Activated CD4-positive, alpha-beta T cell treated with anti-CD3 and anti-CD28 coated beads, Interleukin-2, amount 50 U/mL, for 16 hours (primary cell): ENCODE measurements around the gene SPHKAP.
A peak's percentile ranks its signal among the peaks of the same experiment; 100 is the strongest.
"Not testable (repeated sequence)": the region's sequence is repeated elsewhere in the genome, so short reads cannot be mapped to it uniquely, and the experiment has no call there.

Experiments
- DNase-seq: peaks from one replicate; pipeline ENCODE4 v3.0.0-alpha.2; 2020

SPHKAP gene

DNA sequence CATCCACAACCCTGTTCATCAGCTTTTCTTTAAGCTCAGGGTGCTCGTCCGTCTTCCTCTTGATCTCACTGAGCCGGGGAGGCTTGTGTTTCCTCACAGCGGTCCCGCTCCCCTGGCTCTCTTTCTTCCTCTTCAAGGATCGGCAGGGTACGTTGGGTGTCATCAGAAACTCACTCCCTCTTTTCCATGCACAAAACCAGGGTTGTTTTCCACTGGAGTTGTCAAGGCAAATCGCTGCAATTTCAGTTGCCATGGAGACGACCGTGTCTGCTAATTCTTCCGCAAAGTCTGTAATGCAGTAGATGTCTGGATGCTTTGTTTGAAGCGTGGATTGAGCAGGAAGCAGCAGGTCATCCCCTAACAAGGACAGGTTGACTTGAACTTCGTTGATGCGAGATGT, 163.7 kb downstream of the SPHKAP start:
- no peak for DNase-seq

DNA sequence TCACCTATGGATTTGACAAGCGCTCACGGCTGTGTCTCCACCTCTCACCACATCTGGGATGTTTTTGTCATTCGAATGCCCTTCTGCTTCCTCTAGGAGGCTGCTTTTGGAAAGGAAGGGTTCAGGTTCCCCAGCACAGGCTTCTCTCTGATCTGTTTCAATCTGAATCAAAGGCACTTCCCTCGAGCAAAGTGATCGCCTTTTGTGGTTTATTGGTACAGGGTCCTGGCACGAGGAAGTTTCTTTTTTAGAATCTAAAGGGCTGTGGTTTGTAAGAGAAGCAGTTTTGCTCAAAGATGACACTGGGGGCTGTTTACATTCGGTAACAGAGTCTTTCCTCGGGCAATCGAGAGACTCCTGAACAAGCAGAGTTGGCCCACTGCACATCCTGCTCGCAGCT, 165.1 kb downstream of the SPHKAP start:
- DNase-seq: peak; percentile 51

DNA sequence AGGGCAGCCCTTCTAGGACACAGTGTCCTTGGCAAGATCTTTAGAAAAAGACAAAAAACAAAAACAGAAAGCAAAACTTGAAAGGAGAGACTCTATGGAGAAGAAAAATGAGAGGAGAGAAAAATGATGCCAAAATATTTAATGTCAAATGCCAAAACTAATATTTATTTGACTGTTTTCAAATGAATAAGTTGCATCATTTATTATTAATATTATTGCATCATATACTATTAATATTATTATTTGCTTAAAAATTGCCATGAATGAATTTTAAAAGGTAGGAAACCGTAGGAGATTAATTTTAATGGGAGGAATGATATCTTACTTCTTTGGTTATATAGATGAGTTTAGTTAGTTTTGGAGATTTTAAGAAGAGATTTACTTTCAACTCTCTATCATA, 165.7 kb downstream of the SPHKAP start:
- DNase-seq: no peak

DNA sequence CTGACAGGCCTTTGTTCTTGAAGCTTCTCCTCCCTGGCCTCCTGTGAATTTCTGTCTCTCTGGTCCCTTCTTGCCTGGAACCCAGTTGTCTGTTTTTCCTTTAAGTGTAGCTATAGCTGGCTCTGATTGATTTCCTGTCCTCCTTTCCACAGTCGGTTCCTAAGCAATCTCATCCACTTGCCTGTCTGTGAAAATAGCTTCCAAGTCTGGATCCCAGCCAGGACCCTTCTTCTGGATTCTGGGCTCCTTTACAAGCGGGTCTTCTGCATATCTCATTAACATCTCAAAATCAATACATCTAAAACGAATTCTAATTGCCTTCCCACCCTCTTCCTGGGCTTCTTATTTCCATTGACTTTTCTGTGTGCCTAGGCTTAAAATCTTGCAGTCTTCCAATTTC, 185.1 kb downstream of the SPHKAP start:
- no peak for DNase-seq

DNA sequence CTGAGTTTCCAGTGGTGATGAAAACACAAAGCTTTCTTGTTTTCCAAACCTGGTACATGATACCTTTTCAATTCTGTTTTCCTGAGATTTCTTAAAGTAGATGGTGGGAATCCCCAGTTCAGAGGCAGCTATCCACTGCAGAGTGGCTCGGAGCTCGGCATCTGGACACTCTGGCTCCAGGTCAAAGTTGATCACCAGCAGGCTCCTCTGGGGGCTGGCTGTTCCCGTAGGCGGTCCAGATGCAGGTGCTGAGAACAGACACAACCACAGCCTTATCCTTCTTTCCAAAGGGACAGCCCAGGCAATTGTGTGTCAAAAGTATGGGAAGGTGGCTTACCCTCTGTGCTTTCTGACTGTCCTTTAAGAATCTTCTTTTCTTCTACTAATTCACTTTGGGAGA, 190.6 kb downstream of the SPHKAP start:
- no peak for DNase-seq

DNA sequence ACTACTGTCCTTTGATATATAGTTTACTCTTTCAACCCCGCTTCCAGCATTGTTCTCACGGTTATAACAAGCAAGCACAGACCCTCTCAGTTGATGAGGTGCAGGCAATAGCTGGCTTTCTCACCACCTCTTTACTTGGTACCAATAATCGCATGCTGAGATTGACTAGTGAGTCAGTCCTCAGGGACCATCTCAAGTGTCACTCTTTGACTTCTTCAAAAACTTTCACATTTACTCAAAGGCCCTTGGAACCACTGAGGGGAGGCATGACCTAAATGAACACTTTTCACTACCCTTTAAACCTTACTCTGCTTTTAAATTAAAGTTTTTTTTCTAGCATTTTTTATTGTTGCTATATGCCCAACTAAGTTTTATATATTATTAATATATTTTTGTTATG, 208.2 kb downstream of the SPHKAP start:
- no peak for DNase-seq

DNA sequence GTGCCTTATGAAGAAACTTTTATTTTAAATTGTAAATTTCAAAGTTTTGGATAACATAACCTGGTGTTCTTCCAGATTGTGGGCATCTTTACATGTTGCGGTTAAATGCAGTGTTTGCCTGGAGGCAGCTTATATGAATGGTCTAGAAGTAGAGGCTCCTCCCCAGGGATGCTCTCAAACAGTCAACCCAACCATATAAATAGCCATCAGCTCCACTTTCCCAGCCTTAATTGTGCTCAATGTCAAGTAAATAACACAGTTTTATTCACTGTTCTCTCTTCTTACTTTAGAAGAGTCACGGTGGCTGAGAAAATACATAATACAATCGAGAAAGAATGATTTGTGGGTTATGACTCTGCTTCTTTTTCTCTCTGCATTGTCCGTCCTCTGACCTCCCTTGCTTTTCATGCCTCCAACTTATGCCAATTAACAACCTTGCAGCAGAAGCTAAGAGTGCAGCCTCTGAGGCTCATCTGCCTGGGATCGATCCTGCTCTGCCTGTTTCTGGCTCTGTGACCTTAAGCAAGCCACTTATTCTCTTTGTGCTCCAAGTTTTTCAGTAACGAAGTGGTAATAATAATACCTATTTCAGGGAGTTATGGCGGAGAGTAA, 209.8 kb downstream of the SPHKAP start:
- no peak for DNase-seq

DNA sequence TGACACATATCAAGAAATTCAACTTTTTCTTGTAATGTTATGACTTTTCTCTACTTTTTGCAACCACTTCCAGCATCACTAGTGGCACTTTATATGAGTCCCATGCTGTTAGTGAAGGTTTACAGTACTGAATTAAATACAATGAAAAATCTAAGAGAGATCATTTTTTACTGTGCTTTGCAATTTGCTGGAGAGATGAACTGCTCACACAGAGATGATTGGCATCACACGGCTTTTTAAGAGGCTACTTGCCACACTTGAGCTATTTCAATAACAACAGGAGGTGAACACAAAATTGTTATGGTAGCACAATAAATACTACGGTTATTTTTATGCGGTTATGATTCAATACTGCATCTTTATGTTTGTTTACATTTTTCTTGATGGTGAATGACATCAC, 221.2 kb downstream of the SPHKAP start:
- no peak for DNase-seq

DNA sequence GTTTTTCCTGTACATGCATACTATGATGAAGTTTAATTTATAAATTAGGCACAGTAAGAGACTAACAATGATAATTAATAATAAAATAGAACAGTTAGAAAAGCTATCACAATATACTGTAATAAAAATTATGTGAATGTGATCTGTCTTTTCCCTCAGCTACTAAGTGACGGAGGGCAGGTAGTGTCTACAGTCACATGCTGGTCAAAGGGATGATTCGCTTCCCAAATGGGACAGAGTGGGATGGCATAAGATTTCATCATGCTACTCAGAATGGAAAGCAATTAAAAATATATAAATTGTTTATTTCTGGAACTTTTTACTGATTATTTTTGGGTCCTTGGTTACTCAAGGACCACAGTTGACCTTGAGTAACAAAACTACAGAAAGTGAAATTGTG, 238.5 kb downstream of the SPHKAP start:
- DNase-seq: no peak

DNA sequence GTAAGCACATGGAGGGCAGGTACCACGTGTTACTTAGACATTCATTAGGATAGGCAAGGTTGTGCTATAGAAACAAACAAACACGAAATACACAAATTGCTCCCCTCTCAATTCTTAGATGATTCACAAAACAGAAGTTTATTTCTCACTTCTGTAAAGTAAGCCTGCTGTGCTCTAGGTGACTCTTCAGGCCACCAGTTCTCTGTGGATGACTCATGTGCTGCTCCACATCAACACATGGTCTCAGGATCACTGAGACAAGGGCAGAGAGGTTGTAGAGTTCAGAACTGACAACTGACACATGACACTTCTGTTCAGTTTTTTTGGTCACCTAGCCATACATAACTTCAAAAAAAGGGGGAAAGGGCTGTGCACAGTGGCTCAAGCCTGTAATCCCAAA, 239.5 kb downstream of the SPHKAP start:
- no peak for DNase-seq

DNA sequence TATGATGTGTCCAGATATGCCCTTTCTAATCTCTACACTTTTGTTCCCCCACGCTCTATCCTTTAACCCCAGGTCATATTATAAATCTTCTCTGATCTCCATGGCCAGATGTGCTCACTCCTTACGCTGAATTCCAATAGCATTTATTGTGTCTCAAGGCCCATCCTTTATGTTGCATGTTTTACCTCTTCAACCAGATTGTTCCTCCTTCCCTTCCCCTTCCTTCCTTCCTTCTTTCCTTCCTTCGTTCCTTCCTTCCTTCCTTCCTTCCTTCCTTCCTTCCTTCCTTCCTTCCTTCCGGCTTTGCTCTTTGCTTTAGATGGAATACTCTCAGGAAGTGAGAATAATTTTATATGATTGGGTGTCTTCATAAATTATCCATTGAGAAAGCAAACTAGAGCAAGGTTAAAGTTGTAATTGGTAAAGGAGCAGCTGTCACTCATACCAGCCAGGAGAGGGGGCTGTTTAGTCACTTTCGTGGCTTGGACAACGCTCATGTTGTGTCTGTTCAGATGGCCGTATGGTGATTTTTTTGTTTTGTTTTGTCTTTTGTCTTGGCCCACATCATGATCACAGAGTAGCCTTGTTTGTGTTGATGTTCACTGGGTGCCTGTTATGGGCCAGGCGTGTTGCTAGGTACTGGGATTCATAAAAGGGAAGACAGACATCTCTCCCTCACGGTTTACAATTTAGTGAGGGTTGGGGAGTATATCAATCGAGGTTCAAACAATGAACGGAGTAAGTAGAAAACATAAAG, 242.0 kb downstream of the SPHKAP start:
- DNase-seq: peak; percentile 12

DNA sequence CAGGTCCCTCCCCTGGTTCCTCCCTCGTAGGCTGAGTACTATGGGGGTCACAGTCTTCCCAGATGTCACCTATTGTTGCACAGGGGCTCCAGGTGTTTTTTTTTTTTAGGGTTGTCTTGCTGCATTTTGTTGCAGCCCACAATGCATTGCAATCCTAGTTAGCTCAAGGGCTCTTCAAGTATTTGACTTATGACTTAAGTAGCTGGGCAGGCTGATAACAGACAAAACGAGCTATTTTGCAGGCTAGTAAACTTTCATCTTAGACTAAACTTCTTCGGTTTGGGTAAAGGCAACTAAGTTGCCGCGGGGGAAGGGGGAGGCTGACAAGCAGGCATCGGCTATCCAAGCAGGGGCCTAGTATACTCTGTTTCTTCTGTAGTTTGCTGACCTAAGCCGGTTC, 245.2 kb downstream of the SPHKAP start:
- not testable (repeated sequence) for DNase-seq

DNA sequence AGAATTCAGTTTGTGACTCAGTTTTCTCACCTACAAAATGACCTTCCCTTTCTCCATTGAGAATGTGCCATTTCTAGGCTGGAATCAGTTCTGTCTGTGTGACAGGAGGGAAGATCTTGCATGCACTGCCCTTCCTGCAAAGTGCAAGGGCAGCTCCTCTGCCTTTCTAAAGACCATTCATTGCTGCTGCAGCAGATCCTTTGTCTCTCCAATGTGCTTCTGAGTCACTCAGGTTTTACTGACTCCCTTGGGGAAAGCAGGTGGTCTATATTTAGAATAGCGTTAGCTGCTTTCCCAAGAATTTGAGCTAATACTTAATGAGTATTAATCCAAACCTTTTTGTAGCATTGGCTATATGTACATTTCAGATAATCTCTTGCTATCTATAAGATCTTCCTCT, 247.6 kb downstream of the SPHKAP start:
- DNase-seq: no peak

DNA sequence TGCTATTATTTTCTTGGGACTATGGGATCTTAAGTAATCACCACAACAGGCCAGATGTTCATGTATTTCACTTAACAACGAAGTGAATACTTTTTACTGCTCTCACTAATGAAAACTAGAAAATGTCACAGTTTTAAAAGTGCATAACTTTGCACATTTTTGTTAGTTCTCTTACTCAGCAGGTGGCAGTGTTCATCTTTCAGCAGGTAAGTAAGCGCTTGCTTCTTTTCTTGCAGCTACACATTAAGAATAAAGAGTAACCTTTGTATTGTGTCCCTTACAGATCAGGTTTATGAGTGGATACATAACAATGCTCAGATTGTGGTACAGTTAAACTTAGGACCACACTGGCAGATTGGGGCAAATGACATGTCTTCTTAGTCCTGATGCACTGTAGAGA, 249.1 kb downstream of the SPHKAP start:
- no peak for DNase-seq

DNA sequence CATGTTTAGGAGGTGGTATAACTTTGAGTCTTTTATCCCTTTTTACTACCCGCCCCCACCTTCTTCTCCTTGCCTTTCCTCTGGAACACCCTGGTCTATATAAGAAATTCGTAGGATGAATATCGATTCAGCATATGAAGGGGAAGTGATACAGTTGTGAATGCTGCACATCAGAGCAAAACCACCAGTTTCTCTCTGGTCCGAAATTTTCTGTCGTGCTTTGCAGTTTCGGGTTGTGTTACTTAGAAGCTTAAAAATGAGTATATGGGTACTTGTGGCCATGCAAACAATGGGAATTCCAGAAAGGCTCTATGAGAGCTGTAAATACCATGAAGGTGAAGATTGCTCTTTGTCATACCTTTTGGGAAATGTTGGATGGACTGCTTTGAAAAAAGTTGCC, 249.5 kb downstream of the SPHKAP start:
- no peak for DNase-seq
